VCaP (cell line): Measurements from ENCODE around the gene KCTD5.

Source experiments
- H3K27ac ChIP-seq: fragments of 450-650 bp; 2 replicates; pipeline ENCODE4 v1.5.1; 2017
- CTCF ChIP-seq: fragments of 450-650 bp; conservative IDR thresholded peaks from 2 replicates; pipeline ENCODE4 v1.5.1; 2017; ENCODE audit warnings: mild to moderate bottlenecking, moderate library complexity

KCTD5 gene

GRCh38 chr16:2736476-2737237 is 54.3 kb downstream of the KCTD5 start:
- no peak for TF ChIP-seq CTCF
- H3K27ac ChIP-seq: no peak overlapping the region

GRCh38 chr16:2737238-2737605 is 54.9 kb downstream of the KCTD5 start:
- H3K27ac ChIP-seq: no peak overlapping the region
- no peak for TF ChIP-seq CTCF

- no peak overlapping the region for H3K27ac ChIP-seq
- TF ChIP-seq CTCF: no peak
Observed at GRCh38 chr16:2737895-2738418, 55.6 kb downstream of the KCTD5 start.

- no peak for TF ChIP-seq CTCF
- H3K27ac ChIP-seq: no peak overlapping the region
Observed at GRCh38 chr16:2738615-2739014, 56.3 kb downstream of the KCTD5 start.

- TF ChIP-seq CTCF: no peak
- no peak overlapping the region for H3K27ac ChIP-seq
Observed at GRCh38 chr16:2739625-2740430, 57.5 kb downstream of the KCTD5 start.

GRCh38 chr16:2740476-2740875 is 58.2 kb downstream of the KCTD5 start:
- H3K27ac ChIP-seq: no peak overlapping the region
- TF ChIP-seq CTCF: no peak

- no peak overlapping the region for H3K27ac ChIP-seq
- no peak for TF ChIP-seq CTCF
Observed at GRCh38 chr16:2741168-2741567, 58.8 kb downstream of the KCTD5 start.
